SK-N-MC (cell line): ENCODE data around the gene UBE2V1.

Experiments used
- EZH2 ChIP-seq: fragments of 200-600 bp; sonication (generic); IDR thresholded peaks from one replicate; pipeline ENCODE4 v1.6.1; 2017; ENCODE audit warnings: antibody characterized with exemption
- POLR2AphosphoS5 ChIP-seq: IDR thresholded peaks from 2 replicates; pipeline ENCODE4 v1.6.1; 2012; ENCODE audit warnings: mild to moderate bottlenecking, low read depth, low read length, borderline replicate concordance

DNA sequence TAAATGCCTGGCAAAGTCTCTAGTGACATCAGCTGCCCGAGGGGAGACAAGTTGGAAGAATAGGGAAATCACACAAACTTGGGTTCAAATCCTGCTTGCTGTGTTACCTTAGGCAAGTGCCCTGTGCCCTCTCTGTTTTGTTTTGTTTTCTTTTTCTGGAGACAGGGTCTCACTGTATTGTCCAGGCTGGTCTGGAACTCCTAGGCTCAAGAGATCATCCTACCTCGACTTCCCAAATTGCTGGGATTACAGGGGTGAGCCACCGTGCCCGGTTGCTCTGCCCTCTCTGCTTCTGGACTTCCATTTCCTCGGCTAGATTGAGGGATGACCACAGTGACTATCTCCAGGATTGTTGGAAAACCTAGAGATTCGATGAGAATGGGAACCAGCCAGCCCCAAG, 74.8 kb downstream of the UBE2V1 start:
- TF ChIP-seq POLR2AphosphoS5 (no peak), EZH2 (no peak)
